NCI-H1930 (cell line): ENCODE measurements around the gene SMC6.

Experiments used
- DNase-seq, 2 experiments: peaks; one replicate each; lab custom pipeline; 2025; lab: John Stamatoyannopoulos, UW

Gene SMC6

GRCh38 chr2:17615728-17616351 is 137.8 kb downstream of the SMC6 start:
- no peak for DNase-seq

- DNase-seq = no peak
These were observed 138.5 kb downstream of the SMC6 start for GRCh38 chr2:17615147-17615546.

- no peak for DNase-seq
These were observed 139.3 kb downstream of the SMC6 start for GRCh38 chr2:17614174-17614930.
